Stomach (tissue), 9 donors: ENCODE measurements around the gene CD38. TPM values are rescaled to one million over a fixed set of nuclear protein-coding genes. Genes with fewer than 3 reads are reported as not detected.
"Not testable (repeated sequence)": the region's sequence is repeated elsewhere in the genome, so short reads cannot be mapped to it uniquely, and the experiment has no call there.

ENCODE experiments used
- DNase-seq, 2 donors: peaks; one replicate each; pipeline versions ENCODE4 v3.0.0 to v3.0.0-alpha.2; 2013 to 2019
- H3K27ac ChIP-seq, 5 donors: fragments of 200-600 bp in 4 of 5; sonication (generic) in 4 of 5; one replicate each; pipeline ENCODE4 v1.5.1; 2013 to 2019; ENCODE audit warnings: mild to moderate bottlenecking in 1 of 5, moderate library complexity in 1 of 5
- H3K27me3 ChIP-seq, 3 donors: fragments of 200-600 bp; sonication (generic); one replicate each; pipeline ENCODE4 v1.5.1; 2017 to 2019; ENCODE audit warnings: mixed run types in 1 of 3
- H3K36me3 ChIP-seq, 4 donors: fragments of 200-600 bp; sonication (generic); 1 replicate in 3 of 4; 2 replicates in 1 of 4; pipeline ENCODE4 v1.5.1; 2016 to 2019
- H3K4me1 ChIP-seq, 4 donors: fragments of 200-600 bp; sonication (generic); one replicate each; pipeline ENCODE4 v1.5.1; 2016 to 2019
- H3K4me3 ChIP-seq, 4 donors: fragments of 200-600 bp; sonication (generic) in 3 of 4; one replicate each; pipeline ENCODE4 v1.5.1; 2016 to 2019; ENCODE audit warnings: mild to moderate bottlenecking in 1 of 4
- H3K9me3 ChIP-seq, 4 donors: fragments of 200-600 bp; sonication (generic); one replicate each; pipeline ENCODE4 v1.5.1; 2016 to 2019
- EP300 ChIP-seq: sonication (generic); formaldehyde crosslinking; IDR thresholded peaks from one replicate; pipeline ENCODE4 v1.6.1; 2017; ENCODE audit warnings: antibody characterized with exemption
- POLR2A ChIP-seq, 4 donors: fragments of 450-650 bp; IDR thresholded peaks; one replicate each; pipeline ENCODE4 v1.6.1; 2016; ENCODE audit warnings: antibody characterized with exemption in 4 of 4, control low read depth in 2 of 4, mild to moderate bottlenecking in 1 of 4, moderate library complexity in 1 of 4
- POLR2AphosphoS5 ChIP-seq, 3 donors: sonication (generic); formaldehyde crosslinking; IDR thresholded peaks; one replicate each; pipeline ENCODE4 v1.6.1; 2016; ENCODE audit warnings: antibody characterized with exemption in 3 of 3
- WGBS, 5 donors: extraction: QIAGEN DNeasy Blood & Tissue Kit in 3 of 5; methylation state at CpG; one replicate each; pipeline versions ENCODE4 v1.1.5 to v1.1.7; 2013 to 2018; 5-methylcytosine and 5-hydroxymethylcytosine counted together
- intact Hi-C: fragments of 100-400 bp; cut with DNase I; formaldehyde crosslinking; loops from one replicate; pipeline ENCODE4 v1.15.1; 2023; ENCODE audit warnings: low total_unique reads
- polyA plus RNA-seq, 3 donors: library from polyadenylated mRNA; stranded (reverse); fragments of 200-250 nt; gene quantifications; one replicate each; pipeline ENCODE4 v1.2.3, GENCODE V29; 2013
- total RNA-seq, 5 donors: library from RNA; depleted of rRNA; stranded (reverse); fragments of >200 nt; gene quantifications; one replicate each; pipeline versions ENCODE4 v1.1.0 to v1.2.3, GENCODE V29; 2014 to 2016
- TF ChIP-seq, protein P1 (sequence below), 7 experiments: fragments of 450-650 bp in 4 of 7; fragments of 200-600 bp in 3 of 7; sonication (generic) in 3 of 7; IDR thresholded peaks; one replicate each; pipeline ENCODE4 v1.5.1; 2016 to 2019; ENCODE audit warnings: antibody characterized with exemption in 7 of 7, control low read depth in 2 of 7, mild to moderate bottlenecking in 1 of 7
- donor health status: healthy with polysubstance abuse.
- donor health status: Bipolar disorder and iron deficiency.
- donor health status: healthy.

The CD38 gene
- total and polyA plus RNA-seq, 8 donors = 0.62 to 44.9 (median 2.2) TPM

DNA sequence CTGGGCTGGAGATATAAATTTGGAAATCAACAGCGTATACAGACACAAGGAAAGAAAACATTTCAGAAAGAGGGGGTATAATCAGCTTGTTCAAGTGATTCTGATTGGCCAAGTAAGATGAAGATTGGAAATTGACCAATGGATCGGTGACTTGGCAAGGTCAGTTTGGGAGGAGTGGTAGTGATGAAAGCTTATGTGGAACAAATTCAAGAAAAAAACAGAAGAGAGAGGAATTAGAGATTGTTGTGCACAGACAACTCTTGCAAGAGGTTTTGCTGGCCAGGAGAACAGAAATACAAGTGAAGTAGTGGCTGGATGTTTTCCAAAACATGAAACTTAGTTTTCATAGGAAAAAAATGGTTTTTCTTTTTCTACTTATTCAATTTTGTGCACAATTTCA, 16.3 kb downstream of the CD38 start:
- intact Hi-C loops = no loop called here
- no peak for DNase-seq

DNA sequence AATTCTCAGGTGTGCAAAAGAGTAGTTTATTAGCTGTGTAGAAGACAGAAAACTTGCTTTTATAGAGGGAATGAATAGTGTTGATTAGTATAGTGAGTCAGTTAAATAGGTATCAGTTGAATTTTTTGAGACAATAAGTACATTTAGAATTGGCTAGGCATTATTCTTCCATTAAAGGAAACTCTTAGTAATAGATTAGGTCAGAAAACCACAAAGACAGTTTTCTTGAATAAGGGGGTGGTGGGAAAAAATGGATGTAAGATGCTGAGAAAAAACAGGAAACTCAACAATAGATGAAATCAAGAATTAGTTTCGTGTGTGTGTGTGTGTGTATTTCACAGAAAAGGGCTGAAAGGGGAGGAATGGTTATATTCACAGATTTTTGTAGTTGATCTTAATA, 16.8 kb downstream of the CD38 start:
- Histone ChIP-seq H3K4me1 (no peaks in the 10 kb centered on the region), H3K36me3 (no peaks in the 10 kb centered on the region), H3K4me3 (no peak overlapping the region), H3K9me3 (no peaks in the 10 kb centered on the region), H3K27me3 (no peaks in the 10 kb centered on the region), H3K27ac (no peak overlapping the region)
- 50 to 66% (median 51%) methylated on average over 1 of the region's 1 CpG for WGBS, 5 donors
- DNase-seq = no peak
- no peak for TF ChIP-seq POLR2A (IDR thresholded peaks at IDR 0.05)
- TF ChIP-seq EP300 = no peak
- no peak for TF ChIP-seq POLR2AphosphoS5 (IDR thresholded peaks at IDR 0.05)
- TF ChIP-seq, protein P1, sequence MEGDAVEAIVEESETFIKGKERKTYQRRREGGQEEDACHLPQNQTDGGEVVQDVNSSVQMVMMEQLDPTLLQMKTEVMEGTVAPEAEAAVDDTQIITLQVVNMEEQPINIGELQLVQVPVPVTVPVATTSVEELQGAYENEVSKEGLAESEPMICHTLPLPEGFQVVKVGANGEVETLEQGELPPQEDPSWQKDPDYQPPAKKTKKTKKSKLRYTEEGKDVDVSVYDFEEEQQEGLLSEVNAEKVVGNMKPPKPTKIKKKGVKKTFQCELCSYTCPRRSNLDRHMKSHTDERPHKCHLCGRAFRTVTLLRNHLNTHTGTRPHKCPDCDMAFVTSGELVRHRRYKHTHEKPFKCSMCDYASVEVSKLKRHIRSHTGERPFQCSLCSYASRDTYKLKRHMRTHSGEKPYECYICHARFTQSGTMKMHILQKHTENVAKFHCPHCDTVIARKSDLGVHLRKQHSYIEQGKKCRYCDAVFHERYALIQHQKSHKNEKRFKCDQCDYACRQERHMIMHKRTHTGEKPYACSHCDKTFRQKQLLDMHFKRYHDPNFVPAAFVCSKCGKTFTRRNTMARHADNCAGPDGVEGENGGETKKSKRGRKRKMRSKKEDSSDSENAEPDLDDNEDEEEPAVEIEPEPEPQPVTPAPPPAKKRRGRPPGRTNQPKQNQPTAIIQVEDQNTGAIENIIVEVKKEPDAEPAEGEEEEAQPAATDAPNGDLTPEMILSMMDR (IDR thresholded peaks at IDR 0.05) = no peak
- intact Hi-C loops = no loop called here

More for the DNA sequence above, 16.3 kb downstream of the CD38 start:
- H3K9me3 ChIP-seq = no peaks in the 10 kb centered on the region
- H3K27ac ChIP-seq = no peak overlapping the region
- TF ChIP-seq, protein P1 (IDR thresholded peaks at IDR 0.05) = no peak
- no peak for TF ChIP-seq POLR2AphosphoS5 (IDR thresholded peaks at IDR 0.05)
- TF ChIP-seq EP300 = no peak
- no peak for TF ChIP-seq POLR2A (IDR thresholded peaks at IDR 0.05)
- no peak overlapping the region for H3K4me3 ChIP-seq
- no peaks in the 10 kb centered on the region for H3K36me3 ChIP-seq
- WGBS, 5 donors = 86 to 94% (median 91%) methylated on average over 2 of the region's 2 CpGs
- H3K27me3 ChIP-seq = no peaks in the 10 kb centered on the region
- no peaks in the 10 kb centered on the region for H3K4me1 ChIP-seq

DNA sequence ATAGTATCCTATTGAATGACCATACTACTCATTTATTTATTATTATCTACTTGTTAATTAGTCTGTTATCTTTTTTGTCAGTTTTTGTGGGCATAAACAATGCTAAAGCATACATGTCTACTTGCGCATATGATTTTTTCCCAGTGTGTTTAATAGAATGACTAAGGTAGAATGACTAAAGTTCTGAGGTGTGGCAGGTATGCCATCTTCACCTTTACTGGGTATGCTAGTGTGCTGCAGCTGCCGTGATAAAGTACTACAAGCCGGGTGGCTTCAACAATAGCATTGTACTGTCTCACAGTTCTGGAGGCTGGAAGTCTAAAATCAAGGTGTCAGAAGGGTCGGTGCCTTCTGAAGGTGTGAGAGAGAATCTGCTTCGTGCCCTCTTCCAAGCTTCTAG, 19.2 kb downstream of the CD38 start:
- Histone ChIP-seq H3K4me3 (no peak overlapping the region), H3K4me1 (no peaks in the 10 kb centered on the region), H3K27ac (no peak overlapping the region), H3K9me3 (no peaks in the 10 kb centered on the region), H3K27me3 (no peaks in the 10 kb centered on the region), H3K36me3 (no peaks in the 10 kb centered on the region)
- TF ChIP-seq POLR2A (IDR thresholded peaks at IDR 0.05) (no peak), POLR2AphosphoS5 (IDR thresholded peaks at IDR 0.05) (no peak)
- WGBS, 5 donors = 67 to 88% (median 76%) methylated on average over 5 of the region's 5 CpGs
- DNase-seq = no peak
- intact Hi-C loops = no loop called here

DNA sequence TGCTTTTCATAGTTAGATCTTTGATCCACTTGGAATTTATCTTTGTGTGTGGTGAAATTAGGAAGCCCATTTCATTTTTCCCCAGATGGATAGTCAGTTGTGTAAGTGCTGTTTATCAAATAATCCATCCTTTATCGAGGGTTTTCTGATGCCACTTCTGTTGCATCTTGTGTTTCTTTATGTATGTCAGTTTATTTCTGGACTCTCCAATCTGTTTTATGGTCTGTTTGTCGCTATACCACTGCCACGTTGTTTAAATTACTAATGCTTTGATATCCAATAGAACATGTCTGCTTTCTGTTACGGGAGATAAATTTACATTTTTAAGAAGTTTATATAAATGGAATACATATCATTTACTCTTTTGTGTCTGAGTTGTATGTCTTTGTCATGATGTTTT, 21.0 kb downstream of the CD38 start:
- Histone ChIP-seq H3K4me3 (no peak overlapping the region), H3K36me3 (no peaks in the 10 kb centered on the region), H3K27ac (no peak overlapping the region), H3K9me3 (no peaks in the 10 kb centered on the region), H3K4me1 (no peaks in the 10 kb centered on the region), H3K27me3 (no peaks in the 10 kb centered on the region)
- TF ChIP-seq POLR2AphosphoS5 (IDR thresholded peaks at IDR 0.05) = no peak
- no peak for TF ChIP-seq POLR2A (IDR thresholded peaks at IDR 0.05)
- TF ChIP-seq, protein P1 (IDR thresholded peaks at IDR 0.05) = no peak
- no peak for TF ChIP-seq EP300
- WGBS, 5 donors = 68 to 88% (median 79%) methylated on average over 4 of the region's 4 CpGs
- intact Hi-C loops = no loop called here
- DNase-seq = no peak

DNA sequence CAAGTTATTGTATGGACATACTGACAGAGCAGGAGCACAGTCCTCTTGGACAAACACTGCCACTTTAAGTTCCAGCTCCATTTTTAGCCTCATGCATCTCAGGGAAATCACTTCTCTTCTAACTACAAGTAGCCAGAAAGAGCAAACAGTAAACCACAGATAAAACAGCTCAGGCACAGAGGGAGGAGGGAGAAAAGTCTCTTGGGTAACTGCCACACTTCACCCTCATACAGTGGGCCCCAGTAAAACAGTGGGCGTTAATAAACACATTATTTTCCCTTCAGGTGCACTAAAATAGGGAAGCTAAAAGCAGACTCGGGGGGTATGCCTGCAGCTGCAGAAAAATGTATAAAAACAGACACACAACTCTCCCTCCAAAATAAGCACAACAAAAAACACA, 21.6 kb downstream of the CD38 start:
- intact Hi-C loops = loop anchor here (10.0 kb wide), 1 partner anchor 155 kb away; no protein-coding TSS in a partner anchor
- no peaks in the 10 kb centered on the region for H3K27me3 ChIP-seq
- no peak overlapping the region for H3K27ac ChIP-seq
- WGBS, 5 donors = 40 to 70% (median 43%) methylated on average over 2 of the region's 2 CpGs
- no peak for TF ChIP-seq EP300
- no peak for DNase-seq
- no peaks in the 10 kb centered on the region for H3K4me1 ChIP-seq
- H3K4me3 ChIP-seq = no peak overlapping the region
- H3K36me3 ChIP-seq = no peaks in the 10 kb centered on the region
- no peaks in the 10 kb centered on the region for H3K9me3 ChIP-seq

DNA sequence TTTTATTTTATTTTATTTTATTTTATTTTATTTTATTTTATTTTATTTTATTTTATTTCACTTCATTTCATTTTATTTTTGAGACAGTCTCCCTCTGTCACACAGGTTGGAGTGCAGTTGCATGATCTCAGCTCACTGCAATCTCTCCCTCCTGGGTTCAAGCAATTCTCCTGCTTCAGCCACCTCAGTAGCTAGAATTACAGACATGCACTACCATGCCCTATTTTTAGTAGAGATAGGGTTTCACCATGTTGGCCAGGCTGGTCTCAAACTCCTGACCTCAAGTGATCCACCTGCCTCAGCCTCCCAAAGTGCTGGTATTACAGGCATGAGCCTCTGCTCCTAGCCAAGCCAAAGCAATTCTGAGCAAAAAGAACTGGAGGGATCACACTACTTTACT, 24.4 kb downstream of the CD38 start:
- H3K36me3 ChIP-seq, H3K4me3 ChIP-seq, DNase-seq, H3K27ac ChIP-seq, H3K27me3 ChIP-seq, H3K9me3 ChIP-seq, H3K4me1 ChIP-seq: not testable (repeated sequence)
- intact Hi-C loops = loop anchor here (10.0 kb wide), 1 partner anchor 152 kb away; no protein-coding TSS in a partner anchor
